Measurements from ENCODE around the gene MMEL1. TPM values are rescaled to one million over a fixed set of nuclear protein-coding genes. Genes with fewer than 3 reads are reported as not detected.
A peak's percentile ranks its signal among the peaks of the same experiment; 100 is the strongest.

Gene MMEL1
- total RNA-seq, 2 donors from 2014 or later = 4.6 to 13.6 TPM

- TF ChIP-seq POLR2A (IDR thresholded peaks at IDR 0.05) (no peak), POLR2AphosphoS5 (IDR thresholded peaks at IDR 0.05) (no peak), CTCF (IDR thresholded peaks at IDR 0.05) (no peak)
- 28% methylated on average over 12 of the region's 12 CpGs for WGBS
- Histone ChIP-seq H3K4me3 (peak overlapping the region; percentile 87 to 88), H3K27ac (peak overlapping the region; percentile 97 to 99), H3K4me1 (replicated peaks) (peaks cover 21% of the 10 kb centered on the region), H3K27me3 (replicated peaks; ENCODE audit: insufficient read depth) (no peaks in the 10 kb centered on the region), H3K36me3 (no peaks in the 10 kb centered on the region), H3K9me3 (no peaks in the 10 kb centered on the region)
- no peak for DNase-seq (ENCODE audit: low spot score)
- intact Hi-C loops (cut with DNase I) = loop anchor here (5.0 to 10.0 kb wide), 2 partner anchors 57 to 390 kb away; partner anchors contain the start of gene FAAP20
Observed at GRCh38 chr1:2584686-2585317, 48.0 kb downstream of the MMEL1 start.

- TF ChIP-seq POLR2AphosphoS5 (IDR thresholded peaks at IDR 0.05) = no peak
- TF ChIP-seq CTCF (IDR thresholded peaks at IDR 0.05) = no peak
- TF ChIP-seq POLR2A (IDR thresholded peaks at IDR 0.05) = peak; percentile 27
- Histone ChIP-seq H3K36me3 (no peaks in the 10 kb centered on the region), H3K9me3 (no peaks in the 10 kb centered on the region), H3K4me1 (replicated peaks) (peaks cover 21% of the 10 kb centered on the region), H3K27me3 (replicated peaks; ENCODE audit: insufficient read depth) (no peaks in the 10 kb centered on the region), H3K4me3 (no peak overlapping the region), H3K27ac (peak overlapping the region in 1 of 2 donors; percentile 14)
- intact Hi-C loops (cut with DNase I) = loop anchor here (10.0 kb wide), 1 partner anchor 389 kb away; the partner anchor contains the start of gene FAAP20
- 46% methylated on average over 14 of the region's 14 CpGs for WGBS
- no peak for DNase-seq (ENCODE audit: low spot score)
Observed at GRCh38 chr1:2583871-2584351, 48.9 kb downstream of the MMEL1 start.

GRCh38 chr1:2583331-2583791, 49.5 kb downstream of the MMEL1 start:
- intact Hi-C loops (cut with DNase I) = loop anchor here (10.0 kb wide), 1 partner anchor 389 kb away; the partner anchor contains the start of gene FAAP20
- no peak for DNase-seq (ENCODE audit: low spot score)
- 67% methylated on average over 5 of the region's 5 CpGs for WGBS
- H3K36me3 ChIP-seq = no peaks in the 10 kb centered on the region
- H3K4me1 ChIP-seq (replicated peaks) = peaks cover 23% of the 10 kb centered on the region
- H3K27me3 ChIP-seq (replicated peaks; ENCODE audit: insufficient read depth) = no peaks in the 10 kb centered on the region
- TF ChIP-seq POLR2A (IDR thresholded peaks at IDR 0.05) (no peak), POLR2AphosphoS5 (IDR thresholded peaks at IDR 0.05) (no peak), CTCF (IDR thresholded peaks at IDR 0.05) (no peak)
- no peak overlapping the region for H3K27ac ChIP-seq
- H3K9me3 ChIP-seq = no peaks in the 10 kb centered on the region
- no peak overlapping the region for H3K4me3 ChIP-seq

GRCh38 chr1:2582391-2582790, 50.4 kb downstream of the MMEL1 start:
- no peaks in the 10 kb centered on the region for H3K27me3 ChIP-seq (replicated peaks; ENCODE audit: insufficient read depth)
- no peaks in the 10 kb centered on the region for H3K36me3 ChIP-seq
- no peak overlapping the region for H3K4me3 ChIP-seq
- no peak overlapping the region for H3K27ac ChIP-seq
- intact Hi-C loops (cut with DNase I) = loop anchor here (10.0 kb wide), 1 partner anchor 388 kb away; the partner anchor contains the start of gene FAAP20
- no peak for DNase-seq (ENCODE audit: low spot score)
- WGBS = 68% methylated on average over 7 of the region's 7 CpGs
- TF ChIP-seq CTCF (IDR thresholded peaks at IDR 0.05) (no peak), POLR2A (IDR thresholded peaks at IDR 0.05) (no peak), POLR2AphosphoS5 (IDR thresholded peaks at IDR 0.05) (no peak)
- H3K9me3 ChIP-seq = no peaks in the 10 kb centered on the region
- H3K4me1 ChIP-seq (replicated peaks) = peaks cover 23% of the 10 kb centered on the region

All from prostate gland (tissue), 2 donors.